Right lung (tissue), 5 donors: Measurements from ENCODE around the gene BDH1. TPM values are rescaled to one million over a fixed set of nuclear protein-coding genes. Genes with fewer than 3 reads are reported as not detected.
"Not testable (repeated sequence)": the region's sequence is repeated elsewhere in the genome, so short reads cannot be mapped to it uniquely, and the experiment has no call there.

Experiments used
- DNase-seq, 2 donors: peaks; one replicate each; pipeline ENCODE4 v3.0.0-alpha.2; 2013
- polyA plus RNA-seq, 5 donors: library from polyadenylated mRNA; unstranded; fragments of 120-200 nt; gene quantifications; one replicate each; pipeline versions ENCODE4 v1.2.1 to v1.2.3, GENCODE V29; 2013; ENCODE audit warnings: inconsistent platforms in 1 of 5, low replicate concordance in 1 of 5; ENCODE audit not compliant: insufficient read length in 5 of 5, insufficient read depth in 1 of 5

The BDH1 gene
- polyA plus RNA-seq, 5 donors: 16.9 to 21.5 (median 19.5) TPM

GRCh38 chr3:197580253-197580691, 24.5 kb upstream of the BDH1 start:
- no peak for DNase-seq

- no peak for DNase-seq
Measured at GRCh38 chr3:197578376-197578775, 22.6 kb upstream of the BDH1 start.

- DNase-seq: no peak
Measured at GRCh38 chr3:197577366-197578074, 21.8 kb upstream of the BDH1 start.

DNA sequence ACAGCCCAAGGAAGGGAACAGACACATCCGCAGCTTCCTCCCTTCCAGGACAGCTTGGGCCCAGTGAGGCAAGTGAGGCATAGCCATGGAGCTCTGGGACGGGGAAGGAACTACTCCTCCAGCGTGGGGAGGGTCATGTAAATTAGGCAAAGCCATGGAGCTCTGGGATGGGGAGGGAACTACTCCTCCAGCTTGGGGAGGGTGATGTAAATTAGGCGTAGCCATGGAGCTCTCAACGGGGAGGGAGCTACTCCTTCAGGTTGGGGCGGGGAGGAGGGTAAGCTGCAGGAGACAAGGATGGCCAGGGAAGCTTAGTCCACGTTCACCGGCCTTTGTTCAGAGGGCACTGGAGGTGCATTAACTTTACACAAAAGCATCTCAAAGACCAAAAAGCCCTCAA, 21.1 kb upstream of the BDH1 start:
- no peak for DNase-seq

DNA sequence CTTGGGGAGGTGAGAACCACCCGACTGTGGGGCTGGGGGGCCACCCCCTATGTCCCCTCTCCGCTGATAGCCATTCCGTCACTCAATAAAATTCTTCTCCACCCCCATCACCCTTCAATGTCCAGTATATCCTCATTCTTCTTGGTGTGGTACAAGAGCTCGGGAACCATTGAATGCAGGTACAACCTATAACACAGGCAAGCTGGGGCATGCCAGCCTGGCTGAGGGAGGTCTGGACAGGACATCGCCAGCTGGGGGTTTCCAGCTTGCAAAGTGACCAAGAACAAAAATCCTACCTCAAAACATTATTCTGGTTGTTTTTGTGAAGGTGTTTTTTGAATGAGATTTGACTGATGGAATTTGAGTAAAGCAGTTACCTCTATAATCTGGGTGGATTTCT, 19.6 kb upstream of the BDH1 start:
- DNase-seq: no peak

DNA sequence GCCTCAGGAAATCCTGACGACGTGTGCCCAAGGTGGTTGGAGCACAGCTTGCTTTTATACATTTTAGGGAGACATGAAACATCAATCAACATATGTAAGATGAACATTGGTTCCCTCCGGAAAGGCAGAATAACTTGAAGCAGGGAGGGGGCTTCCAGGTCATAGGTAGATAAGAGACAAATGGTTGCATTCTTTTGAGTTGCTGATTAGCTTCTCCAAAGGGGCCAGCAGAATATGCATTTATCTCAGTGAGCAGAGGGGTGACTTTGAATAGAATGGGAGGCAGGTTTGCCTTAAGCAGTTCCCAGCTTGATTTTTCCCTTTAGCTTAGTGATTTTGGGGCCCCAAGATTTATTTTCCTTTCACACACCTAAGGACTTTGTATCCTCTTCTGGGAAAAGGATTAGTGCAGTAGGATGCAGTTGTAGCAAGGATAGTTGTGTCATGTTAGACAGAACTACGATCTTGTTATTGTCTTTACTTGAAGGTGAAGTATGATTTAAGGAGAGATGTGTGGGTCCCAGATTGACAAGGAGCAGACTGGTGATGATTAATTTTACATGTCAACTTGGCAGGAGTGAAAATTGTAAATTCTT, 18.7 kb upstream of the BDH1 start:
- not testable (repeated sequence) for DNase-seq

GRCh38 chr3:197573048-197573767, 17.4 kb upstream of the BDH1 start:
- DNase-seq: no peak

DNA sequence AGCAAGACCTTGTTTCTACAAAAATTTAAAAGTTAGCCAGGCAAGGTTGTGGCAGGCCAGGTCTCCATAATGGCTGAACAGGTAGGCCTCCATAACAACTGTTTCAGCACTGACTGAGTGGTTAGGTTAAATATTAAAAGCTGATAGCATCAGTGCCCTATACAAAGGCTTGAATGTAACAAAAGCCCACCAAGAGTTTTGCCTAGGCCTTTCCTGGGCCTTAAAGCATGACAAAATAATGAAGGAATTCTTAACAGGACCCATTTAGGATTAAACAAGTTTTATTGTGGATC, 16.1 kb upstream of the BDH1 start:
- not testable (repeated sequence) for DNase-seq

DNA sequence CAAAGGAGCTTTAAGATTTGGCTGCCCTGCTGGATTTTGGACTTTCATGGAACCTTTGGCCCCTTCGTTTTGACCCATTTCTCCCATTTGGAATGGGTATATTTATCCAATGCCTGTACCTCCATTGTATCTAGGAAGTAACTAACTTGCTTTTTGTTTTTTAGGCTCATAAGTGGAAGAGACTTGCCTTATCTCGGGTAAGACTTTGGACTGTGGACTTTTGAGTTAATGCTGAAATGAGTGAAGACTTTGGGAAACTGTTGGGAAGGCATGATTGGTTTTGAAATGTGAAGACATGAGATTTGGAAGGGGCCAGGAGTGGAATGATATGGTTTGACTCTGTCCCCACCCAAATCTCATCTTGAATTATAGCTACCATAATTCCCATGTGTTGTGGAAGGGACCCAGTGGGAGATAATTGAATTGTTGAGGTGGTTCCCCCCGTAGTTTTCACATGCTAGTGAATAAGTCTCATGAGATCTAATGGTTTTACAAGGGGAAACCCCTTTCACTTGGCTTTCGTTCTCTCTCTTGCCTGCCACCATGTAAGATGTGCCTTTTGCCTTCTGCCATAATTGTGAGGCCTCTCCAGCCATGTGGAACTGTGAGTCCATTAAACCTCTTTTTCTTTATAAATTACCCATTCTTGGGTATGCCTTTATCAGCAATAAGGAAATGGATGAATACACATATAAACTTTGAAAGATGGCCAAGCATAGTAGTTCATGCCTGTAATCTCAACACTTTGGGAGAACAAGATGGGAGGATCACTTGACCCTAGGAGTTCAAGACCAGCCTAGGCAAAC, 15.5 kb upstream of the BDH1 start:
- not testable (repeated sequence) for DNase-seq

- DNase-seq: not testable (repeated sequence)
Measured at GRCh38 chr3:197569433-197569832, 13.7 kb upstream of the BDH1 start.

GRCh38 chr3:197567904-197568681, 12.3 kb upstream of the BDH1 start:
- DNase-seq: no peak

DNA sequence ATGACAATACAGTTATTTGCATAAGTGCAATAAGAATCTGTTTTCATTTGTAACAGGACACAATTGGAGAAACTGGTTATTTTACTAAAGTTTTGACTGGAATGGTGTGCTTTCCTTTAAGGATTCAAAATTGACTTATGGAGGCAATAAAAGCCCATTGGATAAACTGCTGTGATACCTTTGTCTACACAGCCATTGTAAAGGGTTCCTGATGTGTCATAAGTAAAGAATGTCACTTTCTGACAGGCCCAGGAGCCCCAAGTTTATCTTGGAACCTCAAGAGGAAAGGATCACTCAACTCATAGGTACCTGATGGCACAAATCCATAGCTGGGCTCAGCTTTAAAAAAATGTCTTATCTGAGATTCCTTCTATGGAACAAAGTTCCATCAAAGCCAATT, 10.4 kb upstream of the BDH1 start:
- not testable (repeated sequence) for DNase-seq

GRCh38 chr3:197564097-197564843, 8.5 kb upstream of the BDH1 start:
- no peak for DNase-seq

- DNase-seq: no peak
Measured at GRCh38 chr3:197562398-197563251, 6.9 kb upstream of the BDH1 start.

- DNase-seq: no peak
Measured at GRCh38 chr3:197561926-197562325, 6.2 kb upstream of the BDH1 start.

- DNase-seq: no peak
Measured at GRCh38 chr3:197559651-197560050, 3.9 kb upstream of the BDH1 start.

DNA sequence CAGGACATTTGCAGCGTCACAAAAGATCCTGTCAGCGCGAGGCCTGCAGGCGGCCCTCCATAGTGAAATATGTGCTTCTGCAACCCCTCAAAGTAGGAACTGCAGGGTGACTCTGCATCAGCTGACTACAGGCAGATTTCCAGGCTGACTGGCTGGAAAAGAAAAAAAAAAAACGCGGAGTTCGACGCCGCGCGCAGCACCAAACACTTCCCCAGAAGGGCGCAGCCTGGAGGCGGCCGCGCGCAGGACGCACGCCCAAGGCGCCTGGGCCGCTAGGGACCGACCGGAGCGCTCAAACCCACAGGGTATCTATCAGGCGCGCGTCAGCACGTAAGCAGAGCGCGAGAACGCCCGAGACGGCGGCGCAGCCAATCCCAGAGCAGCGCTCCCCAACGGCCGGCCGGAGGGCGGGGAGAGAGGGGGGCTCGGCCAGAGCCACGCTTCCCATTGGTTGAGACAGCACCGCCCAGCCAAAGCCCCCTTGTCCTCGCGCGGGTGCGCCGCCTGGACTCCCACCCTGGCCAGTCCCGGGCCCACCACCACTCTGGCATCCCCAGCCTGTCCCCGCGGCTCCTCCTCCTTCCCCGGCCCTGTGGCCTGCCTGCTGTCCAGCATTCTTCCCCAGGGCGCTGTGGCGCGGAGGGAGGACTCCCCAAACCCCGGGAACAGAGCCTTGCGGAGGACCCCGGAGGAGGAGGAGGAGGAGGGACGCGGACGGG, 1.0 kb downstream of the BDH1 start:
- DNase-seq: peak; percentile 94 to 95

- no peak for DNase-seq
Measured at GRCh38 chr3:197554196-197554561, 1.6 kb downstream of the BDH1 start.

DNA sequence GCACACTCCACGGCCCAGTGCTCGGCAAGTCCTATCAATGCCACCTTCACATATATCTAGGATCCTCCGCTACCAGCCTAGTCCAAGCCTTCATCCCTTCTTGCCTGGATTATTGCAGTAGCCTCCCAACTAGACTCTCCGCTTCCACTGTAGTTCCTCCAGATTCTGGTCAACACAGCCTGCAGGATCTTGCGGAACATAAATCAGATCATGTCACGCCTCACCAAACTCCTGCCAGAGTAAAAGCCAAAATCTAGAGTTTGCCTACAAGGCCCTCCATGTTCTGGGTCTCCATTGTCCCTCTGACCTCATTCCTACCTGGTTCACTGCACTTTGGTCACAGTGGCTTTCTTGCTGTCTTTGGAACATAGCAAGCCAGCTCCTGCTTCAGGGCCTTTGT, 3.6 kb downstream of the BDH1 start:
- no peak for DNase-seq
